Measurements from ENCODE around the gene CYGB.
"Not testable (repeated sequence)": the region's sequence is repeated elsewhere in the genome, so short reads cannot be mapped to it uniquely, and the experiment has no call there.

The CYGB gene

DNA sequence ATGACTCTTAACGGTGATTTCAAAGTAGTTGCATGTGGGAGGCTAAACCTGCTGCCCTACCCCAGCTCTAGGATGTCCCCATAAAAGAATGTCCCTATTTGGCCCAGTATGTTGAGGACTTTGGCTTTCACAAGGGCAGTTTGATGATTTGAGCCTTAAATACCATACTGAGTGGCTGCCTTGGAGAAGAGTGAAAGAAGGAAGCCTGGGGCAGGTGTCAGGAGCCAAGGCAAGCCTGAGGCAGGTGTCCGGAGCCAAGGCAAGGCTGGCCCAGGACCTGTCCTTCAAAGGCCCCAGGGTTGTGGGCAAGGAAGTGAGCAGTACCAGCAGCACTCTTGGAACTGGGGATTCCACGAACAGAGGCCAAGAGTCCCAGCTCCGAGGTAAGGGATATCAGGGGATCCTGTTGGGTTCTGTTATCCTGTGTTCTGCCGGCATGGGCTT lies 29.5 kb upstream of the CYGB start:
- DNase-seq: no peak

DNA sequence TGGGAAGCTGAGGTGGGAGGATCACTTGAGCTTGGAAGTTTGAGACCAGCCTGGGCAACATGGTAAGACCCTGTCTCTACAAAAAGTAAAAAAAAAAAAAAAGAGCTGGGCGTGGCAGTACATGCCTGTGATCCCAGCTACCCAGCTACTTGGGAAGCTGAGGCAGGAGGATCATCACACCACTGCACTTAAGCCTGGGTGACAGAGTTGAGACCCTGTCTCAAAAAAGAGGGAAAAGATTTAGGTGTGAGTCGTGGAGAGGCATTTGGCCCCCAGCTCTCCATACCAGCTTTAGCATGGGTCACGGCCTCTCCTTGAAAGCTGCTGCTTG lies 29.1 kb upstream of the CYGB start:
- no peak for DNase-seq

DNA sequence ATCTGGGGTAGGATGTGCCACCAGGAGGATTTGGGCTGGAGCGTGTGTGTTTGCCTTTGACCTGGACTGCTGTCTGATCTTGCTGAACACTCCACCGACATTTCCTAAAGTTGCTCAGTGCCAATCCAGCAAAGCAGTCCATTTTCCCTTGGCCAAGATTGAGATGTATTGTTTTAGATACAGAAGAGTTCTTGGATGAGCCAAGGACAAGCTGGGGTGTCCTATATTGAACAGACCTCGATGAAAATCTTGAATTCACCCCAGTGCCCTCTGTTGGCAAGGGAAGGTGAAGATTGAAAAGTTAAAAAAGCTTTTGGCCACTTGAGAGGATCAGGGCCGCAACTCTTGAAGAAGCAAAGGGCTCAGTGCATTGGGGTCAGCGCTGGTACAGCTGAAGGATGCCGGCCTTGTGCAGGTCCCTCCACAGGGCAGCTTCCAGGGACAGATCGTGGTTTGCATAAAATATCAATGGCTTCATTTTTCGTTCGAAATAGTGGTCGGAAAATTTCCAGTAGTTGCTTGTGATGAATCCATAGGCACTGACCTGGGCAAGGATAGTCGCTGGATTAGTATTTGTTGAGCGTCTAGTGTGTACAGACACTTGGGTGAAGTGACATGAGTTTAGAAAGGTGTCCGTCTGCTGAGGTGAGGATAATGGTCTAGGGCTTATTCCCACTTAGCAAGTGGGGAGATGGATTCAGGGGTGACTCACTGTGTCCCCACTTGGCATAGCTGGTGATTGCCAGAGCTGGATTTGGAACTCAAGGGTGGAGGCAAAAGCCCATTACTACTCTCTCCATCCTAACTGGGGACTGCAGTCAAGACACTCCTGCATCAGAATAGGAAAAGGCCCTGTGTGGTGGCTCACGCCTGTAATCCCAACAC lies 28.5 kb upstream of the CYGB start:
- no peak for DNase-seq

DNA sequence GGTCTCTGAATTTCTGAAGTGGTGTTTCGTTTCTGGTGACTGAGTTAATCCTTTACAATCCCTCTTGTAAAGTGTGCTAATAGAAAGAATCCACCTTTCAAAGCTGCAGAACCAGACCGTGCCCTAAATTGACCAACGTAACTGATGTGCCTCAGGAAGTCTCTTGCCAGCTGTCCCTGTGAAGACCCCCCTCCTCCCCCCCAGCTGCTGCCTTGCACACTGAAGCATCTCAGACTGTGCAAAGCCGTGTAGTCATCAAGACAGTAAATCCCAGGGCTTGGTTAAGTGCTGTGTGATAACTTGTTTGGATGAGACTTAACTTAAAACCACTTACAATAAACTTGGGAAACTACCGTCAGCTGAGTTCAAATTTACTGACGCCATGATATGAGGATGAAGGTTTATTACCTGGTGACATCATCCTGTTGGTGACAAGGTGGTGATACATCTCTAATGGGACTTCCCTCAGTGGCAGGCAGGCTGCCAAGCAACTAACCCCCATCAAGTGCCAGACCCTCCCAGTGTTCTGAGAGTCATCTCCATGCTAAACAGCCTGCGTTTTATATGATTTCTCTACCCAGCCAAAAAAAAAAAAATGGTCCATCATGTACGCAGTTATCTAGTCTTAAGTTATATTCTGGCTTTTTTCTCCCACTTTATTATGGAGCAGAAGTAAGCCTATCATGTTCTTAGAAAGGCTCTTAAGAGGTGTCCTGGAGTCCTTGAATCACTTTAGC lies 27.6 kb upstream of the CYGB start:
- not testable (repeated sequence) for DNase-seq

DNA sequence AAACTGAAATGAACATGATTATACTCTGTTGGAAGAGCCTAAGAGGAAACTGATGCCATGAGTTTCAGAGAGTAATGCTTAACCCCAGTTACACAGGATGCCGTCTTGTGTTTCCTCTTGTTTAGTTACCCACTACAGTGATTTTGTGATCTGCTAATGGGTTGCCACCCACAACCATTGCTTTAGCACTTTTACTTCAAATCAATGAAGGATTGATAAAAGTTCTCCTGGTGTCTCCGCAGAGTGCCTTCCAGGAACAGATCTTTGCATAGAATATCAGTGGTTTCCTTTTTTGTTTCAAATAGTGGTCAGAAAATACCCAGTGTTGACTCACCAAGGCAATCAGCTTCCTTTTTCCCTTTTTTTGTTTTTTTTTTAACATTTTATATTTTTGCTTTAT lies 25.9 kb upstream of the CYGB start:
- not testable (repeated sequence) for DNase-seq

DNA sequence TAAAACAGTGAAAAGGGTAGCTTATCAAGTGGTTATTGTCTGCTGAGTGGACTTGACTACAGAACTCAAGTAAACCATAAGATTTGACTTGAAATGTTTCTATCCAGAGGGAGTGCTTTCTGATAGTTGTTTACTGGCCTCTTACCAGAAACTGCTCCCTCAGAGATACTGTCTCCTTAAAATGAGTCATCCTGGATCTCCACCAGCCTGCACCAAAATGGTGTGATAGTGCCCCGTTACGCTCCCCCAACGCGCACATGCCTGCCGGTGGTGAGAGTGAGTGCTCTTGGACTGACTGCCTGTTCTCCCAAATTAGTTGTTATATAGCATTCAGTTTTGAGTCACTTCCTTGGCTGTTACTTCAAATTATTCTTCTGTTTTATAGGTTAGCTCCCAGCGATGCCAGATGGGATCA lies 25.2 kb upstream of the CYGB start:
- DNase-seq: no peak

DNA sequence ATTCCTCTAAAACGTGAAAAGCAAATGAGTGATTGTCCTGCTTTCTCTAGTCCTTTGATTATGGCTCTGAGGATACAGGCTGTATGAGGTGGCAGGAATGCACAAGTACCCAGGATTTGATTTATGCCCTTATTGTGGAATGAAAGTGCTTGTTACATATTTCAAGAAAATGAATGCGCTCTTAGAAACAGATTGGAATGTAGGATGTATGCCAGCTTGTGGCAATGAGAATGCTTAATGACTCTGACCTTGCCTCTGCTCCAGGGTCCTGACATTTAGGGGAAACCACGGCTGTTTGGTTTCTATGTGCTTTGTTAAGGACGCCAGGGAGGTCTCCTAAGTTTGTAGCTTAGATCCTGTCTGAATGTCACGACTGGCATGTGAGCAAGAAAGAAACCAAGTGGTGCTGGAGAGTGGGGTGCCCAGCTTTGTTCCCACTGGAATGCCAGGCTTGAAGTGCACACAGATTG lies 24.3 kb upstream of the CYGB start:
- DNase-seq: no peak

DNA sequence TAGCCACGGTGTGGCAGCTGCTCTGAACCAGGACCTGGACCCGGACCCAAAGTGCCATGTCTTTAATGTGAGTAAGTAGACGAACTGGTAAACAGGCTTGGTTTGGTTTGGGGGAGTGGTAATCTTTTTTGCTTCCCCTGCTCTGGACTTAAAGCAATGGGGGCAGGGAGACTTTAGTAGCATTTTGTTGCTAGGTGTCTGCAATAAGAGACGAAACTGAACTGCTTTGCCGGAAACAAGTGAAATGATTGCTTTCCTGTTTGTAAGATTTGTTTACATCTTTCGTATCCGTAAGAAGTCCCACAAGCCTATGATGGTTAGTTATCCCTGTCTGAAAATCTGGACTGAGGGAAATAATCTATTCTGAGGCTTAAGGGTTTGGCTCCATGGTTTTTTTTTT lies 23.8 kb upstream of the CYGB start:
- DNase-seq: no peak

DNA sequence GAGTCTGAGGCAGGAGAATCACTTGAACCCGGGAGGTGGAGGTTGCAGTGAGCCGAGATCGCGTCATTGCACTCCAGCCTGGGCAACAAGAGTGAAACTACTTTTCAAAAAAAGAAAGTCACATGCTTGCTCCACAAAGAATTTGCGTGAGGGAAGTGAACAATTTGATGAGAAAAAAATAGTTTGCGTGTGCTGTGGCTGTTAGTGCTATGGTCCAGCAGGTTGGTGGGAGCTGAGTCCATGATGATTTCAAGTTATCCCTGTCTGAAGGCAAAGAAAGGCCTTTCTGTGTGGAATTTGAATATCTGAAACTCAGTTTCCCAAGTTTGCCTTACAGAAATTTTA lies 23.3 kb upstream of the CYGB start:
- DNase-seq: no peak

DNA sequence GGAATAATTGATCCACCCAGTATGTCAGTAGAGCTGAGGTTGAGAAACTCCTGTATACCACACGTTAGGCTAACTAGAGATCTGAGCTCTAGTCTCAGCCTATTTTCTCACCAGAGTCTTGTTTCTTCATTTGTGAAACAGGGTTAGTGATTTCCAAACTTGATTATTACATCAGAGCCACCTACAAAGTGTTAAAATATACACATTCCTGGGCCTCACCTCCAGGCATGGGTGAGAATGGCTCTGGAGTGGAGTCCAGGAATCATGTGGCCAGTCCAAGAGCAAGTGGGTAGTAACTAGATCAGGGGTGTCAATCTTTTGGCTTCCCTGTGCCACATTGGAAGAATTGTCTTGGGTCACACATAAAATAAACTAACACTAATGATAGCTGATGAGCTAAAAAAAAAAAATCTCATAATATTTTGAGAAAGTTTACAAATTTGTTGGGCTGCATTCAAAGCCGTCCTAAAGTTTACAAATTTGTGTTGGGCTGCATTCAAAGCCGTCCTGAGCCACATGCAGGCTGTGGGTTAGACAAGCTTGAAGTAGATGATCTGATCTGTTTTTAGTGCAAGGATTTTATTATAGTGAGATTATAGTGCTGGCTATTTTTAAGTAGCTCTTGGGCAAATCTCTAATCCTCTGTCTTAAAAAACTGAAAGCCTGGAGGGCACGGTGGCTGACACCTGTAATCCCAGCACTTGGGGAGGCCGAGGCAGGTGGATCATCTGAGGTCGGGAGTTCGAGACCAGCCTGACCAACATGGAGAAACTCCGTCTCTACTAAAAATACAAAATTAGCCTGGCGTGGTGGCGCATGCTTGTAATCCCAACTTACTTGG lies 22.7 kb upstream of the CYGB start:
- DNase-seq: no peak

DNA sequence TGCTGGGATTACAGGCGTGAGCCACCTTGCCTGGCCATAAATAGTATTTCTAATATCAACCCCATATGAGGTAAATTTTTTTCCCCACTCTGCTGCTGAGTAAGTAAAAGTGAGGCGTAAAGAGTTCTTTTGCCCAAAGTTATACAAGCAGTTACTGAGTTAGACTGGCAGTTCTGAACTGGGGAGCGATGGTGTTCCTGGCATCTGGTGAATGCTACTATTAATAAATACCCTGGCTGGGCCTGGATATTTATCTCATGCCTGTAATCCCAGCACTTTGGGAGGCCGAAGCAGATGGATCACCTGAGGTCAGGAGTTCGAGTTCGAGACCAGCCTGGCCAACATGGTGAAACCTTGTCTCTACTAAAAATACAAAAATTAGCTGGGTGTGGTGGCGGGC lies 22.0 kb upstream of the CYGB start:
- not testable (repeated sequence) for DNase-seq

DNA sequence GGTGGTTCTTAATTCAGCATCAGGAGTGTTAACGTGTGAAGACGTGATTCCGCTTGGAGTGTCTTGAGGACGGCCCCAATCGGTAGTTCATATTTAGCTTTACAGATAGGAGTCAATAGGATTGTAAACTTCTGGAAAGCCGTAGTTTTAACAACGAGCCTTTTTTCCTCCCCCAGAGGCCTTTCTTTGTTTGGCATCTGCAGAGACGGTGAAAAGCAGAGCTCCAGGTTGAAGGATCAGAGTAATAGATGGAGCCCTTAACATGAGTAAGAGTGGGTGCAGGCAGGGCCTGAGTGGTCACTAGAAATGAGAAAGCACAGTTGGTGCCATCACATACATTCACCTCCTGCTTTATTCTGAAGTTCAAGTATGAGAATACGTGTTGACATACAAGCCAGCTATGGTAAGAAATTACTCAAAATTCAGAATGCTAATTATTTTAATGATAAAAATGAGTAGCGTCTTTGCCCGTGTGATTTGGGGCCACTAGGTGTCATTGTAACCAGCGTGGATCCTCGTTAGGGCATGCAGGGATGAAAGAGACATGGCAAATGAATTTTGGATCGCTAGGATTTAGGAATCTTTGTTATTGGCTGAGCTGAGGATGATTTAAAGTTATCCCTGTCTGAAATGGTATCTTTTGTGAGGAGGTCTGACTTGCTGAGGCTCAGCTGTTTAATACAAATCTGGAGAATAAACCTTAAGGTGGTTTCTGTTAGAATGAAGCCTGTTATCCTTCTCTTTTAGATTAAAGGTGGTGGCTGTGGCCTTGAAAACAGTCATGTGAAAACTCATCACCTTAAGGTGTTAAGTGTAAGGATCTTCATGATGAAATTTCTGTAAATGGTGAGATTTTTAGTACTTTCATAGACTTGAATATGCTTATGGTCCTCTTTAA lies 20.9 kb upstream of the CYGB start:
- DNase-seq: no peak

DNA sequence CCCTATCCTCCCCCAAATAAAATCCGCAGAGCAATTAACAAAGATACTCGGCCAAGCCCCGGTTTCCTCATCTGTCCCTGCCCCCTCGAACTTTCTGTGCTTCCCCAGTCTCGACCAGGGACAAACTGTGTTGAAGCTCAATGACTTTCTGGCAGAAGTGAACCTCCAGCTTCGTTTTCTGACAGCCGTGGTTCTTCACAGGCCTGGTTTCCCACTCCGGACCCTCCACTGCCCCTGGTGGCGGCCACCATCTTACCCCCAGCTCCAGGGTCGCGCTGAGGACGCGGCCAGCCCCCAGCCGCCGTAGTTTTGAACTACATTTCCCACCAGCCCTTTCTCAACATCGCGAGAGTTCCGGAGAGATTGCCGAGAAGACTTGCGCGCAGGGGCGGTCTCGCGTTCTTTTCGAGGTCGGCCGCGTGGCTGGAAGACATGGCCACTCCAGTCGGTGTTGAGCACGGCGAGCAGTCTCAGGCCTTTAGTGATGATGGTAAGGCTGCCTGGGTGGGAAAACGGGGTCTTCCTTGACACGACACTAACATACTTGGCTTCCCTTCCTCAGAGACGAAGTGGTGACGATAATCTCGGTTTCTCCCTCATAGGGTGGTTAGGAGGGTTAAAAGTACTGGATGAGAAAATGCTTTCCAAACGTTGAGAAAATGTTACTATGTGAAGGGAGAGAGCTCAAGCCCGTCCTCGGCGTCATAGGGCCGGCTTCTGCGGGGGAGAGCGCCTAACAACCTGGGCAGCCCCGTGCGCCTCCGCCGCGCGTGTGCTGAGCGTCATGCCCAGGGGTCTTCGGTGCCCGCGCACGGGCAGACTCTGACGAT lies 20.1 kb upstream of the CYGB start:
- DNase-seq: peak; percentile 93

DNA sequence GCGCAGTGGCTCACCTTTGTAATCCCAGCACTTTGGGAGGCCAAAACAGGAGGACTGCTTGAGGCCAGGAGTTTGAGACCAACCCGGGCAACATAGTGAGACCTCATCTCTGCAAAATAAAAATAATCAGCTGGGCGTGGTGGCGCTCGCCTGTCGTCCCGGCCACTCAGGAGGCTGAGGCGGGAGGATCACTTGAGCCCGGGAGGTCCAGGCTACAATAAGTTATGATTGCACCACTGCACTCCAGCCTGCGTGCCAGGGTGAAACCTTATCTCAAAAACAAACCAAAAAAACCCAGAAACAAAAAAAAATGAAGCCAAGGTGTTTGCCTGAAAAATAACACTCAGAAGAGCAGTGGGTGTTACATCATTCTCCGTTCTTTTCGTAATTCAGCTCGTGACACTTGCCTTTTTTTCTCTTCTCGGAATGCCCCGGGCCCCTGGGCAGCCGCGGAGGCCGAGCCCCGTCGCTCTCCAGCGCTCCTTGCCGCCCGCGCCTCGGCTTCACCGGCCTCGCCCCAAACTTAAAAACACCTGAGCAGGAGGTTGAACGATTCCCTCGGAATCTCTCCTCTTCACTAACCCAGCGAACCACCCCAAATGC lies 19.4 kb upstream of the CYGB start:
- no peak for DNase-seq

DNA sequence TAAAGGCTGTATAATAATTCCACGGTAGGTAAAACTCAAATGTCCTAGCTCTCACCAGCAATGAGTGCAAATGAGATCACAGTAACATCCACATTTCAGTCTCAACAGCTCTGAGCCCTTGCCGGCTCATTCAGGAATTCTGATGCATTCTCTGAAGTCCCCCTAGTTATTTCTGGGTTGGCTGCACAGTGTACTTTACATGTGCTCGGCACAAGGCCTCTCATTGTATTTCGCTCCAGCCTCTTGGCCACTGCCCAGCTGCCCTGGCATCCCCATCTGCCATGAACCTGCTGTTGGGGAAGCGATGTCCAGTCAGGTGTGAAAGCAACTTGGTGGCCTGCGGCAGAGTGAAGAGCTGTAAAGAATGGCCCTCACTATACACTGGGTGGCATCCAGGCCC lies 16.6 kb upstream of the CYGB start:
- no peak for DNase-seq

DNA sequence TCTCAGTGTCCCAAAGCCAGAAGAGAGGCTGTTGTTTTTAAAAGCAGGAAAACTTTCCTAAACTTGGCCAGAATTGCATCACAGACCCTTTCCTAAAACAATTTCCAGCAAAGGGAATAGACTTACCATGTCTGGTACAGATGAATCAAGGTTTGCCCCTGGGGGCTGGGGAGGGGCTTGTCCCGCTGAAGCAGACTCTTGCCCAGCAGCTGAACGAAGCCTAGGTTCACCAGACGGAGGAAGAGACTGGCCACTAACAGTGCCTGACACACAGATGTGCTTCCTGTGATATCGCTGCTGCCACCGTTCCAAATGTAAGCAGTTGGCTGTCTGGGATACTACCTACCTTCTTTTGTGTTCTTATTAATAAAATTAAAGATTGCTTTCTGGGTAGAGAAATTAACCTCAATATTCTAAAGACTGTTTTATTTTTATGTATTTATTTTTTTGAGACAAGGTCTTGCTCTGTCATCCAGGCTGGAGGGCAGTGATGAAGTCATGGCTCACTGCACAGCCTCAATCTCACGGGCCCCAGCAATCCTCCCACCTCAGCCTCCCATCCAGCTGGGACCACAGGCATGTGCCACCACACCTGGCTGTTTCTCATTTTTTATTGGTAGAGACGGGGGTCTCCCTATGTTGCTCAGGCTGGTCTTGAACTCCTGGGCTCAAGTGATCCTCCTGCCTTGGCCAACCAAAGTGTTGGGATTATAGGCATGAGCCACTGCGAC lies 15.8 kb upstream of the CYGB start:
- DNase-seq: peak; percentile 61

DNA sequence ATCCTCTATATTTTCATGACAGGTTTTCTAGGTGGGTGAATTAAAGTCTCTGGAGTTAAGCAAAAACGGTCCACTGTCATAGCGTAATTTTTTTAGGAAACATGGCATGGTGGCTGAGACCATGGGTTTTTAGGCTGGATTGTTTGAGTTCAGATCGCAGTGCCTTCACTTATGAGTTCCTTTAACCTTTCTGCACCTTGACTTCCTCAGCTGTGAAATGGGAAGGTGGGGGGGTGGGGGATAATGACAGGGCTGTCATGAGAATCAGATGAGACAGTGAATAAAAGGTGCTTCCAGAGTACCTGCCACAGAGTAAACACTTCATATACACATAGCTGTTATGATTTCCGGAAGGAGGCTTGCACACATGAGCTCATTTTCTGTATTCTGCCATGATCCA lies 14.2 kb upstream of the CYGB start:
- no peak for DNase-seq

DNA sequence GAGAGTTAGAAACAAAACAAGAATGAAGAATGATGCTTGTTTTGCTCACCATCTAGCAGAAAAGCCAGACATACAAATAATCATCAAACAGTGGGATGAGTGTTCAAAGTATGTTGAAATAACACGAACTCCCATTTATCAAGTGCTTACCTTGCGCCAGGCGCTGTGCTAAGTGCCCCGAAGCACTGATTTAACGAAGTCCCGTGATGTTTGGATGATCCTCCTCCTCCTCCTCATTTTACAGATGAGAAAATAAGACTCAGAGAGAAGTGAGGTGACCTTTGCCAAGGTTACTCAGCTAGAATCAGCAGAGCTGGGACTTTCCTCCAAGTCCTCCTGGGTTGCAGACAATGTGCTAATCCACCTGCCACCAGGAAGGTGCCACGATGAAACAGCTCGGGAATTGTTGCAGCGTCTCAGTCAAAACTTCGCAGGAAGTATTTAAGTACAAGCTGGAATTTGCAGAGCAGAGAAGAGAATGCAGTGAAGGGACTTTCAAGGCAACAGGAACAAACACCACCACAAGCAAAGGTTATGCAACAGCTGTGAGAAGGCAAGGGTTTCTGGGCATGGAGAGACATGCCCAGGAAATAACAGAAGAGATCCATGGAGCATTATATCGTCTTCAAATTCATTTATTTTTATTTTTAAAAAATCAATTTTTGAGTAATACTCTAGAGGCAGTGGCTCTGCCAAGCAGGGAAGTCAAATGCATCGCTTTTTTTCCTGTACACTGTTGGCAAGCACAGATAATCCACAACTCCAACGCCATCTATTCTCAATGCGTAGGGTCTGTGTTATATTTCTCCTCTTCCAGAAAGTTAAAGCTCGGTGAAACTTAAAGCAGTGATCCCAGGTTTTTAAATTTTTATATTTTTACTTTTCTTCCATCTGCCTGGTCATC lies 13.5 kb upstream of the CYGB start:
- DNase-seq: peak; percentile 14

DNA sequence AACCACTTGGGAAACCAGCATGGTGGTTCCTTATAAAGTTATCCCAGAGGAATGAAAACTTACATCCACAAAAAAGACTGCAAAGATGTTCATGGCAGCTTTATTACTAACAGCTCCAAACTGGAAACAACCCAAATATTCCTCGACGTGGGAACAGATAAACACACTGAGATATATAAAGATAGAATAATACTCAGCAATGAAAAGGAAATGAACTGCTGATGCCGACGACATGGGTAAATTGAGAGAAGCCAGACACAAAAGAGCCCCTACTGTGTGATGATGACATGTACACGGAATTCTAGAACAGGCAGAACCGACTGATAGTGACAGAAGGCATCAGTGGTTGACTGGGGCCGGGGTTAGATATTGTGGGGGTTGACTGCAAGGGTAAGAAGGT lies 12.0 kb upstream of the CYGB start:
- DNase-seq: no peak
